ENCODE measurements around the gene NAA60. TPM values are rescaled to one million over a fixed set of nuclear protein-coding genes. Genes with fewer than 3 reads are reported as not detected.
A peak's percentile ranks its signal among the peaks of the same experiment; 100 is the strongest.

Gene NAA60
- total RNA-seq, 2 donors from 2014 or later: 28.3 to 36.3 TPM

DNA sequence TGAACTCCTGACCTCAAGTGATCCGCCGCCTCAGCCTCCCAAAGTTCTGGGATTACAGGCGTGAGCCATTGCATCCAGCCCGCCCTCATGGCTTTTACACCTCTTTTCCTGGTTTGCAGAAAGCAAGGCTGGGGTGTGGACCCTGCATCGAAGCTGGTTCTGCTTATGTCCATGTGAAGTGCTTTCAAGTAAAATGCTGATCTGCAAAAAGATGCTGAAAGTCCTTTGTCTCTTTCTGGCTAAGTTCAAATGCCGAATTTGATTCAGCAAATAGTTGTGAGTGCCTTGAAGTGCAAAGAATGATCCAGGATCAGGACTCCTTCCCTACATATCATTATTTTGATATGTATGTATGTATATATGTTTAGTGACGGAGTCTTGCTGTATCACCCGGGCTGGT is 17.1 kb downstream of the NAA60 start:
- no peak overlapping the region for H3K4me3 ChIP-seq
- intact Hi-C loops (cut with DNase I): no loop called here
- H3K27ac ChIP-seq: peak overlapping the region in 2 of 4 donors; percentile 95 to 96
- no peak for ATAC-seq
- TF ChIP-seq, protein P1, sequence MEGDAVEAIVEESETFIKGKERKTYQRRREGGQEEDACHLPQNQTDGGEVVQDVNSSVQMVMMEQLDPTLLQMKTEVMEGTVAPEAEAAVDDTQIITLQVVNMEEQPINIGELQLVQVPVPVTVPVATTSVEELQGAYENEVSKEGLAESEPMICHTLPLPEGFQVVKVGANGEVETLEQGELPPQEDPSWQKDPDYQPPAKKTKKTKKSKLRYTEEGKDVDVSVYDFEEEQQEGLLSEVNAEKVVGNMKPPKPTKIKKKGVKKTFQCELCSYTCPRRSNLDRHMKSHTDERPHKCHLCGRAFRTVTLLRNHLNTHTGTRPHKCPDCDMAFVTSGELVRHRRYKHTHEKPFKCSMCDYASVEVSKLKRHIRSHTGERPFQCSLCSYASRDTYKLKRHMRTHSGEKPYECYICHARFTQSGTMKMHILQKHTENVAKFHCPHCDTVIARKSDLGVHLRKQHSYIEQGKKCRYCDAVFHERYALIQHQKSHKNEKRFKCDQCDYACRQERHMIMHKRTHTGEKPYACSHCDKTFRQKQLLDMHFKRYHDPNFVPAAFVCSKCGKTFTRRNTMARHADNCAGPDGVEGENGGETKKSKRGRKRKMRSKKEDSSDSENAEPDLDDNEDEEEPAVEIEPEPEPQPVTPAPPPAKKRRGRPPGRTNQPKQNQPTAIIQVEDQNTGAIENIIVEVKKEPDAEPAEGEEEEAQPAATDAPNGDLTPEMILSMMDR (IDR thresholded peaks at IDR 0.05): no peak
- TF ChIP-seq POLR2A (IDR thresholded peaks at IDR 0.05): no peak
- H3K4me1 ChIP-seq: peaks cover 69% of the 10 kb centered on the region
- no peak for DNase-seq
- no peaks in the 10 kb centered on the region for H3K36me3 ChIP-seq (replicated peaks in 1 of 2; ENCODE audit: insufficient read depth in 1 of 2, low read depth in 2 of 2)
- no peaks in the 10 kb centered on the region for H3K27me3 ChIP-seq
- H3K9me3 ChIP-seq: no peaks in the 10 kb centered on the region
- WGBS, 2 donors: 69 to 83% methylated on average over 8 of the region's 8 CpGs

DNA sequence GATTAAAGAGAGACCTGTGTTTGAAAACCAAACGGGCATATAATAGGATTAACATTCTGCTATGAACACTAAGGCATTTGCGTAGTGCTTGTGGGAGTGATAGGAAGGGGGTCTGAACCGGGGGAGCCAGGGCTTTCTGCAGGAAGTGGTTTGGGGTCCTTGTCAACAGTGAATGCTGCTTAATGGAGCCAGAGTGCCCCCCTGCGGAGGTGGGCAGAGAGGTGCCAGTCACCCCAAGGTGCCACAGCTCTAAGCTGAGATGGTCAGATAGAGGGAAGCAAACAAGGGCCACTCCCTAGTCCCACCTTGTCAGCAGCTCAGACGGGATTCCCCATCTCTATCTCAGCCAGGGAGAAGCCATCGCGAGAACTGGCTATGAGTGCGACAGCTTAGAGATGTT is 17.7 kb downstream of the NAA60 start:
- Histone ChIP-seq H3K4me1 (peaks cover 69% of the 10 kb centered on the region), H3K9me3 (no peaks in the 10 kb centered on the region), H3K27me3 (no peaks in the 10 kb centered on the region), H3K4me3 (no peak overlapping the region), H3K27ac (peak overlapping the region in 2 of 4 donors; percentile 3 to 39), H3K36me3 (replicated peaks in 1 of 2; ENCODE audit: insufficient read depth in 1 of 2, low read depth in 2 of 2) (no peaks in the 10 kb centered on the region)
- no peak for TF ChIP-seq POLR2A (IDR thresholded peaks at IDR 0.05)
- TF ChIP-seq, protein P1 (IDR thresholded peaks at IDR 0.05): no peak
- 44 to 57% methylated on average over 8 of the region's 8 CpGs for WGBS, 2 donors
- intact Hi-C loops (cut with DNase I): no loop called here
- ATAC-seq (no peak), DNase-seq (no peak)

DNA sequence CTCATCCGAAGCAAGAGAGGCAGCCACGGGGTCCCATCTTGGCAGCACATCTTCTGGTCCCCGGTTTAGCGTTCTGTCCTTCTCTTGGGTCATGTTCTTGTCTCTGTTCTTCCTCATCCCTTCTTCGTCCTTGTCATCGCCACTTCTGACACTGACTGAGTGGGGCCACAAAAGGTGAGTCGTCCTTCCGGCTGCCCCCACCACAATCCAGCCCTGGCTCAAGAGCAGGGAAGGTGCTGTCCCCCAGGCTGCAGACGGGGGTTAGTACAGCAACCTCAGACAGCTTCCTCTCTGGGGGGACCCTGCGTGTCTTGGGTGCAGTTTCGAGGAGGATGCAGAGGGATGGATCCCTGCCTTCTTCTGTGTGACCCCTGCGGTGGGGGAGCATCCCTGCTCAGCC is 21.8 kb downstream of the NAA60 start:
- no peaks in the 10 kb centered on the region for H3K9me3 ChIP-seq
- H3K4me1 ChIP-seq: peaks cover 68% of the 10 kb centered on the region
- H3K4me3 ChIP-seq: no peak overlapping the region
- H3K27ac ChIP-seq: no peak overlapping the region
- TF ChIP-seq, protein P1 (IDR thresholded peaks at IDR 0.05): no peak
- H3K27me3 ChIP-seq: no peaks in the 10 kb centered on the region
- H3K36me3 ChIP-seq (replicated peaks in 1 of 2; ENCODE audit: insufficient read depth in 1 of 2, low read depth in 2 of 2): no peaks in the 10 kb centered on the region
- DNase-seq (no peak), ATAC-seq (no peak)
- intact Hi-C loops (cut with DNase I): no loop called here
- 91 to 93% methylated on average over 9 to 12 of the region's 12 CpGs for WGBS, 2 donors

DNA sequence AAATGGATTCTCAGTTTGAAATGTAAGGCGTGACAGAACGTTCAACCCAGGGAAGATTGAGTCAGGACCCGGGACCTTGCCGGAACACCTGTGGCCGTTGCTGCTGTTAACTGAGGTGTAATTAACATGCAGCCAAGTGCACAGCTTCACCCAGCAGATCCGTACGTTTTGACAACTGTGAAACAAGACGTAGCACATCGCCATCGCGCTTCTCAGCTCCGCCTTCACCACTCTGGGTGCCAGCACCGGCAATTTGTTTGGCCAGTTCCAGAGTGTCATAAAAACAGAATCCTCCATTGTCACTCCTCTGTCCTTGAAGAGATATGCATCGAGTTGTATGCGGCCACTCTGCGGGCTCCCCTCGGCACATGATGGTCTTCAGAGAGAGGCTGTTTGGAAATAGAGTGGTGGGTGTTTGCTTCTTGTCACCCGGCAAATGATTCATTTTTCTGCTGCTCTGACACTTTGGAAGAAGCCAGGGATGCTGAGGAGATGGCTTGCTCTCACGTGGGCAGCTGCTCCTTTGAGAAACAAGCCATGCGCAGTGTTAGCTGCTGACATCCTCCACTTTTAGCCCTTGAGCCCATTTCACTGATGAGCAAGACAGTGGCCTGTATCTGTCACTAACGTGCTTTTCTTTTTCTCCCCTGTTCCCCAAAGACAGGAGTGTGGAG is 22.6 kb downstream of the NAA60 start:
- no peak overlapping the region for H3K27ac ChIP-seq
- no peaks in the 10 kb centered on the region for H3K27me3 ChIP-seq
- 67 to 74% methylated on average over 21 of the region's 21 CpGs for WGBS, 2 donors
- H3K4me1 ChIP-seq: peaks cover 61% of the 10 kb centered on the region
- no peak overlapping the region for H3K4me3 ChIP-seq
- ATAC-seq (no peak), DNase-seq (no peak)
- intact Hi-C loops (cut with DNase I): no loop called here
- no peaks in the 10 kb centered on the region for H3K9me3 ChIP-seq
- TF ChIP-seq, protein P1 (IDR thresholded peaks at IDR 0.05): no peak
- TF ChIP-seq POLR2A (IDR thresholded peaks at IDR 0.05): no peak
- no peaks in the 10 kb centered on the region for H3K36me3 ChIP-seq (replicated peaks in 1 of 2; ENCODE audit: insufficient read depth in 1 of 2, low read depth in 2 of 2)

DNA sequence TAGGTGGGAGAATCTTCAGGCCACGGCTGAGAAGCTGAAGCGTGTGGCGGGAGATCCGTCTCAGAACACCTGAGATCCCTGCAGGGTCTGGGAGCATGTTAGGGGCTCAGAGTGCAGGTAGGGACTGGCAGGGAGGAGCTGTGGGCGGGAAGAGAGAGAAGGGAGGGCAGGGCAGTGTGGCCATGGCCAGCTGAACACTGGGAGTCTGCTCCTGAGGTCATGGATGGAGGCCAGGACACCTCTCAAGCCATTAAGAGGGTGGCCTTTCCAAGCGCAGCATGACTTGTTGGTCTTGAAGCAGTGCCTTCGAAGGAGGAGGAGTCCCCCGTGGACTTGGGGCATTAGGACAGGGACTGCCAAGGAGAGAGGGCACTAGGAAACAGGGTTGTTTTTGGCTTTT is 23.7 kb downstream of the NAA60 start:
- 87 to 90% methylated on average over 7 to 8 of the region's 8 CpGs for WGBS, 2 donors
- Histone ChIP-seq H3K36me3 (replicated peaks in 1 of 2; ENCODE audit: insufficient read depth in 1 of 2, low read depth in 2 of 2) (no peaks in the 10 kb centered on the region), H3K27ac (no peak overlapping the region), H3K9me3 (no peaks in the 10 kb centered on the region), H3K4me3 (no peak overlapping the region), H3K4me1 (peaks cover 49% of the 10 kb centered on the region), H3K27me3 (no peaks in the 10 kb centered on the region)
- DNase-seq: no peak
- ATAC-seq: no peak
- TF ChIP-seq, protein P1 (IDR thresholded peaks at IDR 0.05): no peak
- no peak for TF ChIP-seq POLR2A (IDR thresholded peaks at IDR 0.05)
- intact Hi-C loops (cut with DNase I): no loop called here

All from body of pancreas (tissue), 4 donors.